Stimulated activated naive CD8-positive, alpha-beta T cell treated with anti-CD3 and anti-CD28 coated beads, Interleukin-15, Interleukin-2, amounts not matched to agents 100 U/mL and 50 U/mL, for 24 hours (primary cell): ENCODE results near the gene PMFBP1.

Source experiments
- ATAC-seq: fragments of 150-1000 bp; cut with Tn5 transposase; one replicate; pipeline ENCODE4 v1.10.0; 2021
- DNase-seq: peaks from one replicate; pipeline ENCODE4 v3.0.0; 2021

The PMFBP1 gene

DNA sequence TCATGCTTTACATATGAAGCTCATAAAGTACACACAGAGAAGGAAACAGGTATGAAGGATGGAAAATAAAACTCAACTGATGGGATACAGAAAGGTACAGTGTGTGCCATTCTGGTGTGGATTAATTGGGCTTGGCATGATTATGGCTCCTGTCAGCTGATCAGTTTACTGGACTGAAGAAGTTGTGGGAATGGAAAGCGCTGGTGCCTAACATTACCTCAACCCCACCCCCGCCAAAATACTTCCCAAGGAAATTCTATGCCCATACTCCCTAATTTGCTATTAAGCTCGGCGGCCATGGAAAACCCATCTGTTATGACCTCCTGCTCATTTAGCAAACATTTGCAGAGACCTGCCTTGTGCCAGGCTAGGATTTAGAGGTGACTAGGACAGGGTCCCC lies 16.6 kb upstream of the PMFBP1 start:
- ATAC-seq, result no peak
- DNase-seq, result no peak

DNA sequence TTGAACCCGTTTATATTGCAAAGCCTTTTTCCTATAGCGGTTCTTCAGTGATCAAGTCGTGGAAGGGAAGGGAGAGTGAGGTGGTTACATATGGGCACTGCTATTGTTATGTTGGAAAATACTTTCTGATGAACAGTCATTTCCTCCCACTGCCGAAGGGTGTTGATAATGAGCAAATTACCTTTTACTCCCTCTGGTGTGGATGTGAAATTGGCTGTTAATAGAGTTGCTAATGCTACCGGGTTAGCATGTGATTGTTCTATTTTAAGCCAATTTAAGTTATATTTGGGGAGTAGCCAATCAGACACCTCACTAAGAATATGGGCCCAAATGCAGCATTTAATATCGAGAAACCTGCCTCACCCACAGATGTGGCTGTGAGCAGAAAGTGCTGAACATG lies 15.6 kb upstream of the PMFBP1 start:
- no peak for DNase-seq

DNA sequence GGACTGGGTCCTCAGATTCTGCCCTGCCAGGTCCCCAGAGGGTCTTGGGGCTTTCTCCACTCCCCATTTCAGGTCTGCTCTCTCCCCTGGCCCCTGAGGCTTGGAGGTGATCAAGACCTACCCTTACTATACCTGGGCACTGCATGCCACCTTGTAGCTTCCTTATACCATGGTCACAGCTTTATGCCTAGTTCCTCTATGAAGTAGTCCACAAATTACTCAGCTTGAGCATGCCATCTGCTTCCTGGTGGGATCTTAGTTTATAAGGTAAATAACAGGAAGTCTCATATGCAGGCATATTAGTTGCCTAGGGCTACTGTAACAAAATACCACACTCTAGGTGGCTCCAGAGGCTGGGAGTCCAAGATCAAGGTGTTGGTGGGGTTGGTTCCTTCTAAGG lies 11.0 kb upstream of the PMFBP1 start:
- no peak for ATAC-seq
- DNase-seq, result no peak

More for the DNA sequence above, 15.6 kb upstream of the PMFBP1 start:
- ATAC-seq, result no peak

DNA sequence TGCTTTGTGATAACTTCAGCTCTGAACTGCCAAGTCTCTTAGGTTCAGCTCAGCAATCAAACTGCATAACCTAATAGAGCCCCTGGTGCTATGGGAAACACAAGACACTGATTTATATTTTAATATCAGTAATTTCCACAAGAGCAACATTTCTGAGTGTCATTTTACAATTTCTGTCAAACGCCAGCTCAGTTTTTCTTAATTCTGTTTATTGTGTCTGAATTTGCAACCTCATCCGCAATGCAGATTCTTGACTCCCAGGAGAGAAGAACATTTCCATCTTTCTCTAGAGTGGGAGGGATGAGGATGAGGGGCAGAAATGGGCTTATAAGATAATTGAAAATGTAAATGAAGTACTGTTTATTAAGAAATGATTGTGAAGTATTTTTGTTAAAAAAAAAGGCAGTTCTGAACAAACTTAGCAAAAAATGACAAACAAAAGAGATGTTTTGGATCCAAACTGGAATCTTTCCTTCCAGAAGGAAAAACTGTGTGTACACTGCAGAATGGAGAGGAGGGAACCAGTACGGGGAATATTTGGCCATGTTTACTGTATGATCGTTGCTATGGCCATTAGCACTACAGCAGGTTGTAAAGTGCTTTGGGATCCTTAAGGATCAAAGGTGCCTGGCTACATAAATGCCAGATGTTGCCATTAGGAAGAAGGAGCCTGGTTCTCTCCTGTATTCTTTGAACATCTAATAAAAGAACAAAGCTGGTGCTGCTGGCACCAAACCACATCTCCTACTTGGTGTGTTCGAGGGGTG lies 7.4 kb upstream of the PMFBP1 start:
- DNase-seq (no peak), ATAC-seq (no peak)

DNA sequence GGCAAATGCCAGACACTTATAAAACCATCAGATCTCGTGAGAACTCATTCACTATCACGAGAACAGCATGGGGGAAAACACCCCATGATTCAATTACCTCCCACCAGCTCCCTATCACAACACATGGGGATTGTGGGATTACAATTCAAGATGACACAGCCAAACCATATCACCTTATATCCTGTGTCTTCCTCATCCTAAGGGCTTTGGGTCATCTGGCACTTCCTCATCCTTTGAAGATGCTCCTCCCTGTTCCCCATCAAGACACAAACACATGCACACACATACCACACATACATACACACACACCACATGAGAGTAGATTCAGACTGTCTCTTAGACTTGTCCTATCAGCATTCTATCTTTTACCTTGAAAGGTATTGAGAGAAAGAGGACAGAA lies 2.8 kb upstream of the PMFBP1 start:
- no peak for ATAC-seq
- DNase-seq, result no peak

DNA sequence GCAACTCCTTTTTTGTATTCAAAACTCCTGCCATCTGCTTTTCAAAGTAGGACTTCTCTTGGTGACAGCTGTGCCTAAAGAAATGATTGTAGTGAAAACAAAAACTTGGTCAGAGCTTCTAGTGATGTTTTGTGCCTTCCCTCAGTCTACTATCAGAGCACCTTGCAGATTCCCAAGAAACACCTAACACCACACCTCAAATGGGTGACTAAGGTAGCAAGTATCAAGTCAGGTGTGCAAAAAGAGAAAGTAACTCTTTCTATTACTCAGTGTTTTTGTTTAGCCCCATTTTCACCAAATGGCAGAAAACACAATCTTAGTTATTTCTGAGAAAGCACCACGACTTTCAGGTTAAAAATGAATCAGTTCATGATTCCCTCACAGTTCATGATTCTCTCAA lies 2.0 kb upstream of the PMFBP1 start:
- ATAC-seq, result no peak
- no peak for DNase-seq

DNA sequence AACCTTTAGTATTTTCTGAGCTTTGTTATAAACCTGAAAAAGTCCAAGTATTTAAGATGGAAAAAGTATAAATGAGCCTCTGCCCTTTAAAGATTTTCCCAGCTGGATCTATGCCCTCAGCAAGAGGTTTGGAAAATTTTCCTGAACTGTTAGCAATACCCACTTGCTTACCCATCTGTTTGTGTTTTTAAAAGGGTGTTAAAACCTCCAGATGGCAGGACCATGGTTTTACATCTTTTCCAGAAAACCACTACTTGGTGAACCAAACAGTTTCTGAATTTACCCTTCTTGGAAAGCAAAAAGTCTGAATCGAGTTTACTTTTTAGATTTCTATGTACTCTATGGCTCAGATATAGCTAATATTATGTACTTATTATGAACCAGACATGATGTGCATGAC lies 719 bp downstream of the PMFBP1 start:
- ATAC-seq (no peak), DNase-seq (no peak)

DNA sequence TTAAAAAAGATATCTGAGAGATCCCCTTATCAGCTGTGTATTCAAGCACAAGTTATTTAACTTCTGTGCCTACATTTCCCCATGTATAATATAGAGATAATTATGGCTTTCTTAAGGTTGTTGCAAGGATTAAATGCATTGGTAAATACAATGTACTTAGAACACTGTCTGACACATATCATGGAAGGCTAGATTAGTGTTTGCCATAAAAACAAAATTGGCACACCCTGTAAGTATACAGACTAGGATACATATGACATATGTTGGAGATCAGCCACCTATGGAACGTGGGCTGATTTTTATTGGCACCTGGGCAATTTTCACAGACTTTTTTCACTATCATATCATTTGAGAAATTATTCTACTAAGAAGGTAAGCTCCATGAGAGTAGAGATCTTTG lies 2.2 kb downstream of the PMFBP1 start:
- ATAC-seq, result no peak
- no peak for DNase-seq

DNA sequence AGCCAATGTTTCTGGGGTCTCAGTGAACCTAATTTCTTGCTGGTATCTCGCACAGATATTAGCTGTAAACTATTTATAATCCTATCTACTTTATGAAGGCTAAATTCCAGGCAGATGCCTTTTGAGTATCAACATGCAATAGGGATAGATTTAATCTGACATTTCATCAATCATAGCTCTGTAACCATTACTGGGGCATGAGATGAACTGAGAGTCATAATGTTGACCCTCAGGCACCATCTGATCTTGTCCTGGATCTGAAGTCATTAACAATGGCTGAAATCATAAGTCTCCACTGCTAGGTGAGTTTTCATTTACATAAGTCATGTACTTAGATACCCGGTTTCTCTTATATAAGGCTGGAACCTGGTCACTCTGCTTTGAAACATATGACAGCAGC lies 3.6 kb downstream of the PMFBP1 start:
- DNase-seq (no peak), ATAC-seq (no peak)

DNA sequence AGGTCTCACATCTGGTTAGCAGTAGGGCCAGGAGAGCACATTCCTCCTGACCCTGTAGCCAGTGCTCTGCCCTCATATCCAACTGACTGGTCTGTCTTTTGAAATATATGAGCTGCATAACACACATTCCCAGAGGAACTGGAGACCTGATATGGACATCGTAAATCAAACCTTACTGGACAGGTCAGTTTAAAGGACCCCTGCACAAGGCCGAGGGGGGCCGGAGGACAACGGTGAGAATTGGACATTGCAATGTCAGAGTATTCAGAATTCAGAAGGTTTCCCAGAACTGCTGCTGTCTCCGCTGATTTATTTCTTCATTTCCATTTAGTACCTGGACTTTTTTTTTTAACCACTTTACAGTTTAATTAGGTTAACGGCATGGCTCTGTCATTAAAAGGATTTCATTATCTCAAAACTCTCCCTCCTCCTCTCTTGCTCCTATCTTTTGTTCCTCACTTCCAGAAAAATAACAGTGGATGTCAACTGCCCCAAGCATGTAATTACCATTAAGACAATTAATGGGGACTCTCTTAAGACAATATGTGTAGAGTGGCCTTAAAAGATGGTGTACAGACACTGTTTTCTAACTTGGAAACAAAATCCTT lies 4.9 kb downstream of the PMFBP1 start:
- ATAC-seq (no peak), DNase-seq (no peak)

DNA sequence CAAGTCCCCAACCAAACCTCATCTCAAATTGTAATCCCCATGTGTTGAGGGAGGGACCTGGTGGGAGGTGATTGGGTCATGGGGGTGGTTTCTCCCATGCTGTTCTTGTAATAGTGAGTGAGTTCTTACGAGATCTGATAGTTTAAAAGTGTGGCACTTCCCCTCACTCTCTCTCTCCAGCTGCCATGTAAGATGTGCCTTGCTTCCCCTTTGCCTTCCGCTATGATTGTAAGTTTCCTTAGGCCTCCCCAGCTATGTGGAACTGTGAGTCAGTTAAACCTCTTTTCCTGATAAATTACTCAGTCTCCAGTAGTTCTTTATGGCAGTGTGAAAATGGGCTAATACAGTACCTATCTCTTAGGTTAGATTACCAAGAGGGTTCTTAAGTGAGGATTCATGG lies 5.8 kb downstream of the PMFBP1 start:
- ATAC-seq (no peak), DNase-seq (no peak)

DNA sequence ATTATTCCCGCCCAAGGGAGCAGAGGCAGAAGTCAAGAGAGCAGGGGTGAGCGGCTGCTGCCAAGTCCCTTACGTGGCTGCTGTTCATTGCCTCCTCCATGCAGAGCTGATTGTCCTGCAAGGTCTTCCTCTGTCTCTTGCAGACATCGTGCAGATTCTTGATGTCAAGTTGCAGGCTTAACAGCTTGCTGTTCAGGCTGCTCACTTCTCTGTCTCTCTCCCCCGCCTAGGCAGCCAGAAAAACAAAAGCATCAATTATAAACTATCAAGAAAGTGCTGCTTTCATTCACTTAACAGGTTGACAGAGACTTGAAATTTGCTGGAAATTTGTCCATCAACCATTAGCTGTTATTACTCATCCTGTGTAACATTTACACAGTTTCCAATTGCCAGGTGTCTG lies 7.3 kb downstream of the PMFBP1 start:
- DNase-seq (no peak), ATAC-seq (no peak)

DNA sequence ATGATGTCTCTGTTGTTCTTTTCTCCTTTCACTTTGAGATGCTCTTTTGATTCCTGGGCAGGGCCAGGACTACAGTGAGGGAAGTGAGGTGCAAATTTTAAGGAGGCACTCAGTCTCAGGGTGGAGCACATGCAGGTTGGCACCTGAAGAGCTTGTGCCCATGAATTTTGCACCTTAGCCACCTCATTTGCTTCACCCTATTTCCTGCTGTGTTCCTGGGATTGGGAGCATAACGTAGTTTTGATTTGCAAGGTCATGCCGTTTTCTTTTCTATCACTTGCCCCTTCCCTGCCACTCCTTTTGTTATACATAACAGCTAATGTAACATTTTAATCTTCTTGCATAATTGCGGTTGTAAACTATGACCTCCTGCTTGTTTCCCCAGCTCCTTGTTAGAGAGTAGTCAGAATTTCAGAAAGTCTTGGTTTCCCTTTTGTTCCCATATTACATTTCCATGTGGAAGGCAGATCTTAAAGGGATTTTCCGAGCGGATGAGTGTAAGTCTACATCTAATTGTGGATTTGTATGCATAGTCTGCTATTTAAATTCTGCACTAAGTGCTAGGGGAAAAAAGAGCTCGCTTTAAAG lies 9.8 kb downstream of the PMFBP1 start:
- DNase-seq (no peak), ATAC-seq (no peak)

DNA sequence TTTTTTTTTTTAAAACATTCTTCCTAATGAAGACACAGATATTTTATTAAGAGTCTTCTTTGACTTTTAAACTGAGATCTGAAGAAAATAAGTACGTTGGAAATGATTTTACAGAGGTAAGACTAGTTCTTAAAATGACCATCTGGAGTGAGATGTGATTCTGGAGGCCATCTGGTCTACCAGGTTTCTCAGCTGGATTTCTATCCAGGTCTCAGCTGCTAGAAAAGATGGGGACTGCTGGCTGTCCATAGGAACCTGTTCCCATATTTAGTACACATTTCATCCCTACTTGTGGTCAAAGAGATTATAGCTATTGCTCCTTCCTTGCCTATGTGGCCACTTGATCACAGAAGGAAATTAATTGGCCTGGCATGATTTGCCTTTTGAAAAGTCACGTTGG lies 12.2 kb downstream of the PMFBP1 start:
- ATAC-seq (no peak), DNase-seq (no peak)

DNA sequence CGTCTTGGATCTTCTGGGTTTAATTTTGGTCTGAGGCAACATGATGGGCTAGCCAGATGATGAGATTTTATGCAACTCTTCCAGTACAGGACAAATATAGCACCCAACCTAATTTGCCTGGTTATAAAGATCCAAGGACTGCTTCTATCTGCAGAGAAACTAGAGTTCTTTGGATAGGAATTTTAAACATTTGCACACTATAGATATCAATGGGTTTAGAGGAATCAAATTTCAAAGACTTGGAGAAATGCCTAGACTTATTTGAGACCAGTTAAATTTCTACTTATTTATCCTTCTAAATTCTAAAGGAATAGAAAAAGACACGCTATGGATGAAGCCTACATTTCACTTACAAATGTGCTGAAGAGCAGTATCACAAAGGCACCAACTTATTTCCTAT lies 12.6 kb downstream of the PMFBP1 start:
- no peak for DNase-seq

DNA sequence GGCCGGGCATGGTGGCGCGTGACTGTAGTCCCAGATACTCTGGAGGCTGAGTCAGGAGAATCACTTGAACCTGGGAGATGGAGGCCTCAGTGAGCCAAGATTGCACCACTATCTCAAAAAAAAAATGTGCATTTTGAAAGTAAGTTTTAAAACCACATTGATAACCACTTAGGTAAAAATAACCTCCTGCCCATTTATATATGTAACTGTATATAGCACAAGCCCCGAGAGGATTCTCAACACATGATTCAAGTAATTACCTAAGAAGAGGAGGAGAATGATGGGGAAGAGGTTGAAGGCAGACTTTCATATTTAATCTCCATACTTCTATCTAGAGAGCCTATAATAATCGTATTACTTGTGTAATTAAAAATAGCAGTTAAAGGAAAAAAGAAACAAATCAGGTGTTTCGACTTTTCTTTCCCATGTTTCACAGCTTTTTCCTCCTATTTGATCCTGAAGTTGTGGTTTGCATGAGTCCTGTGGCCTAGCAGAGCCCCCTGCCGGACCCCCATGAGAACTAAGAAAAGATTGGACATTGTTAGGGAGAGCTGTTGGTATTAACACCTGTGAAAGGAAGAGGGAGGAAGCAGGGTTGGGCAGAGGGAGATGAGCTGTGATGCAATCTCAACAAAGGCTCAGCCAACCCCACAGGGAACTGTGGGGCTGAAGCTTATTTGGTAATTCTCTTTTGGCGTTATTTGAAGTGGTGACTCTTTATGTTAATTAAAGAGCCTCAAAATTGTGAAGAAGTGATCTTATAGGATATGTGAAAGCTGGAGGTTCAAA lies 22.1 kb downstream of the PMFBP1 start:
- no peak for DNase-seq

More for the DNA sequence above, 12.6 kb downstream of the PMFBP1 start:
- ATAC-seq, result no peak

DNA sequence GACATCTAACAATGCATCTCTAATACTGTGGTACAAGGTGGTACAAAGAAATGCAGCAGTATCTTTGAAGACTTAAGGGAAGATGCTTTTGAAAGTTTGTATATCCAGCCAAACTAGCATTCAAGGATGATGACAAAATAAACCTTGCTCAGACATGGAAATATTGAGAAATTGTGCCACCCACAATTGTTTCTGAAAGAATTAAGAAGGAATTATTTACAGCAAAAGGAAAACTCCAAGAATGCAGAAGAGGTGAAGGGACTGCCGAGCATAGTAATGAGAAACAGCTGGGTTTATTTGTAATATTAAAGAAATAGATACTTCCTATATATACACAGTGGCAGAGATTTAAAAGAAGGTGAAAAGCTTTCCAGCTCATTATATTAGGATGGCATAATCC lies 29.5 kb downstream of the PMFBP1 start:
- no peak for ATAC-seq
- DNase-seq, result no peak

More for the DNA sequence above, 22.1 kb downstream of the PMFBP1 start:
- ATAC-seq, result no peak

DNA sequence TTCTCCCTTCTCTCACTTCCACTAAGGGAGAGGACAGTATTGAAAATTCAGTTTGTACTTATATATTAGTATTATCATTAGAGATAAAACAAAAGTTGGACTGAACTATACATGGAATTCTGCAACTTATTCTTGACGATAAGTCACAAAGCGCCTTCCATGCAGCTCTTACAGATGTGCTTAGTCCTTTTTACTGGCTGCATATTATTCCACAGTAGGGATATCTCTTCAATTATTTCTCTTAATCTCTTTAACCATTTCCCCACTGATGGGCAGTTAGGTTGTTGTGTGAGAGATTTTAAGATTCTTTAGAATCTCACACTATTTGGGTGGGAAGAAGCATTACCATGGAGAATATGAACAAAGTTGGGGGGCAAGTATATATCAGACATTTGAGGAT lies 32.0 kb downstream of the PMFBP1 start:
- DNase-seq, result no peak
- no peak for ATAC-seq

DNA sequence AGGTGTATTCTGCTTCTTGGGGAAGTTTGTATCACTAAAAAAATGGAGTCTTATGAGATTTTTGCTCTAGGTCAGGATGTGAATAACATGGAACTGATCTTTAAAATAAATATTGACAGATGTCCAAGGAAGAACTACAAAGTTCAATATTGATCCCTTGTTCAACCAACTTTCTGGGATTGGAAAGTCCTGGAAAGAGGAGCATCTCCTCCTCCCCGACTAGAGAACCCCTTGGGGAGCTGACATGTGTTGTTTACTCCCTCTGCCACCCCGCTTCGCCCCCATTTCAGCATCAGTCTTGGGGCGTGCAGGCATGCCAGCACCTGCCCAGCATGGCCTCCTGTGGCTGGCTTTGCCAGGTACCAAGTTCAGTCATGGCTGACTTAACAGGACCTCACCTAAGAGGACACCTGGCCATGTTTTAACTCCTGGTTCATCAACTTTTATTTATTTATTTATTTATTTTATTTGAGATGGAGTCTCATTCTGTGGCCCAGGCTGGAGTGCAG lies 33.8 kb downstream of the PMFBP1 start:
- DNase-seq, result no peak
- no peak for ATAC-seq

DNA sequence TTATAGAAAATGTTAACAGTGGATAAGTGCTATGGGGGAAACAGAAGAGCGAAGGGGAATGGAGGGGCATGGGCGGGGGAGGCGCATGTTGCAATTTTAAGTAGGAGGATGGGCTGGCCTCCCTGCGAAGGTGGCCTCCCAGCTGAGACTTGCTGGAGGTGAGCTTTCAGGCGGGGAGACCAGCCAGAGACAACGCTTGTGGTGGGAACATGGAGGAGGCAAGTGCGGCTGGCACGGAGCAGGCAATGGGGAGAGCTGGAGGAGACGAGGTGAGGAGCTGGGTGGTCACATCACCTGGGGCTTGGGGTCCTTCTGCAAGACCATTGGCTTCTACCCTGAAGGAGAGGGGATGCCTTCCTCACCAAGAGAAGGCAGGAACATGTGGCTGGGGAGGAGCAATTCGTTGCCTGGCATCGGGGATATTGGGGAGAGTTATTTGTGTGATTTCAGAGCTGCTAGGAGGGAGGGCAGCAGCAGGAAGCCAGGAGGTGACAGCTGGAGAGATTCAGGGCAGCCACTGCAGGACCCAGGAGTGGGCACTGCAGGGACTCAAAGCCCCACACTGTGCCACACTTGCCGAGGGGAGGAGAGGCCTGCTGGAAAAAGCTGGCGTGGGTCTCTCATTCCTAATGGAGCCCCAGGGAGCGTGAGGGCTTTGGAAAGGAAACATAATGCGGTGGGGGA lies 34.4 kb downstream of the PMFBP1 start:
- DNase-seq, result no peak
- ATAC-seq, result no peak

DNA sequence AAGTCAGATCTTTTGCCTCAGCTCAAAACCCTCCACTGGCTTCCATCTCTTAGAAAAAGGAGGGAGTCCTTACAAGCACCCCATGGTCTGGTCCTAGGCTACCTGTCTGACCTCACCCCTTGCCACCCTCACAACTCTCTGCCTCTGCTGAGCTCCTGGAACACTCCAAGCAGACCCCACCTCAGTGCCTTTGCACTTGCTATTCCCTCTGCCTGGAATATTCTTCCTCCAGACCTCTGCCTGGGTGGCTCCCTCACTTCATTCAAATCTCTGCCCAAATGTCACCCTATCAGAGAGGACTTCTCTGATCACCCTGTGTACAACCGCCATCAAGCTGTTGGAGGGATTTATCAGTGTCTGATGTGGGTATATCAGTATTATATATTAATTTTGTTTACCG lies 37.4 kb downstream of the PMFBP1 start:
- ATAC-seq (no peak), DNase-seq (no peak)

DNA sequence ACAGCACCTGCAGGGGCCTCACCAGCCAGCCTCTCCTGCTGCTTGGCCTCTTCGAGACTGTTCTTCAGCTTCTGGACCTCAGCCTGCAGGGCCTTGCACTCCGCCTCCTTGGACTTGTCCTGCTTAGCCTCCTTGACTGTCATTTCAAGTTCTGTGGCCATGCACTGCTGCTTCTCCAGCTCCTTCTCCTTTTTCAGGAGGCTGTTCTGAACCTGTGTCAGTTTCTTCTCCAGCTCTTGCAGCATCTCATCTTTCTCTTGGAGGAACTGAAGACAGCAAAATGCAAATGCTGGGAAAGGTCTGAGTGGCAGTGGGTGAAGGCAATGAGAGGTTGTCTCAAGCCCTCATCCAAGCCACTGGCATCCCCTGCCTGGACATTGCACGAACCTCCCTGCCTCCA lies 39.2 kb downstream of the PMFBP1 start:
- DNase-seq (no peak), ATAC-seq (no peak)
